CD4-positive, alpha-beta T cell (primary cell): ENCODE measurements around the gene SLC2A5. TPM values are rescaled to one million over a fixed set of nuclear protein-coding genes. Genes with fewer than 3 reads are reported as not detected.

ENCODE experiments used
- ATAC-seq: fragments of 200-7000 bp; cut with Tn5 transposase; one replicate; pipeline ENCODE4 v1.10.0; 2022; ENCODE audit warnings: mild to moderate bottlenecking; ENCODE audit not compliant: poor library complexity
- CTCF ChIA-PET: fragments of 350-600 bp; sonication (Branson Sonifier 250); formaldehyde crosslinking; loops from one replicate; lab custom pipeline; 2021; ENCODE audit warnings: antibody characterized with exemption, inconsistent platforms; lab: Charles Lee
- POLR2A ChIA-PET: fragments of 350-600 bp; sonication (Branson Sonifier 250); formaldehyde crosslinking; loops from one replicate; lab custom pipeline; 2021; ENCODE audit warnings: antibody characterized with exemption, inconsistent platforms; lab: Charles Lee
- DNase-seq, 14 experiments: peaks; one replicate each; pipeline ENCODE4 v3.0.0-alpha.2; 2013 to 2020; ENCODE audit warnings: mixed read lengths in 2 of 14
- H3K27ac ChIP-seq, 2 donors: one replicate each; pipeline versions ENCODE4 v1.5.1 to v1.7.0; 2013; ENCODE audit warnings: low read length in 2 of 2, low read depth in 1 of 2, mild to moderate bottlenecking in 1 of 2
- H3K27me3 ChIP-seq, 2 experiments: 1 replicate in 1 of 2; 2 replicates in 1 of 2; pipeline versions ENCODE4 v1.6.1 to v1.7.0; 2013; ENCODE audit warnings: low read length in 2 of 2, control low read depth in 1 of 2, mild to moderate bottlenecking in 1 of 2, moderate library complexity in 1 of 2; ENCODE audit not compliant: insufficient read depth in 2 of 2, control insufficient read depth in 1 of 2
- H3K36me3 ChIP-seq: one replicate; pipeline ENCODE4 v1.6.1; 2013; ENCODE audit warnings: low read length, control low read depth; ENCODE audit not compliant: insufficient read depth
- H3K4me1 ChIP-seq: one replicate; pipeline ENCODE4 v1.6.1; 2013; ENCODE audit warnings: low read length, control low read depth; ENCODE audit not compliant: insufficient read depth
- H3K4me3 ChIP-seq: one replicate; pipeline ENCODE4 v1.5.1; 2013; ENCODE audit warnings: mild to moderate bottlenecking, low read length, moderate library complexity
- H3K9me3 ChIP-seq, 2 experiments: 1 replicate in 1 of 2; 2 replicates in 1 of 2; pipeline versions ENCODE4 v1.6.1 to v1.7.0; 2013; ENCODE audit warnings: low read length in 2 of 2, mild to moderate bottlenecking in 2 of 2, control low read depth in 1 of 2, moderate library complexity in 1 of 2; ENCODE audit not compliant: control insufficient read depth in 1 of 2, insufficient read depth in 1 of 2
- H3K27ac Mint-ChIP-seq: one replicate; pipeline ENCODE4 v1.8.0; 2020; ENCODE audit warnings: mixed read lengths
- H3K27me3 Mint-ChIP-seq: one replicate; pipeline ENCODE4 v1.8.0; 2021; ENCODE audit warnings: mixed read lengths
- H3K36me3 Mint-ChIP-seq: one replicate; pipeline ENCODE4 v1.8.0; 2021; ENCODE audit warnings: low read depth, mixed read lengths
- H3K4me1 Mint-ChIP-seq: one replicate; pipeline ENCODE4 v1.8.0; 2021; ENCODE audit warnings: low read depth, mixed read lengths
- H3K4me3 Mint-ChIP-seq: one replicate; pipeline ENCODE4 v1.8.0; 2020; ENCODE audit warnings: mild to moderate bottlenecking, mixed read lengths
- H3K9me3 Mint-ChIP-seq: one replicate; pipeline ENCODE4 v1.8.0; 2020; ENCODE audit warnings: mixed read lengths
- intact Hi-C, 2 experiments: fragments of 100-400 bp; cut with DNase I in 1 of 2; cut with micrococcal nuclease in 1 of 2; formaldehyde crosslinking; loops; one replicate each; pipeline versions ENCODE4 v1.15.1 to v1.9.0; 2023 to 2025; cut with DNase I, micrococcal nuclease
- total RNA-seq, 174 experiments: library from RNA in 2 of 174; stranded (reverse) in 2 of 174; gene quantifications; one replicate each; pipeline ENCODE4 v1.2.3 and lab custom pipeline; 2021 to 2026
- TF ChIP-seq, protein P1 (sequence below): fragments of 200-600 bp; IDR thresholded peaks from one replicate; pipeline ENCODE4 v1.8.0; 2022; ENCODE audit warnings: antibody characterized with exemption, mild to moderate bottlenecking

SLC2A5 gene
- total RNA-seq, 2 experiments from 2014 or later: not detected

DNA sequence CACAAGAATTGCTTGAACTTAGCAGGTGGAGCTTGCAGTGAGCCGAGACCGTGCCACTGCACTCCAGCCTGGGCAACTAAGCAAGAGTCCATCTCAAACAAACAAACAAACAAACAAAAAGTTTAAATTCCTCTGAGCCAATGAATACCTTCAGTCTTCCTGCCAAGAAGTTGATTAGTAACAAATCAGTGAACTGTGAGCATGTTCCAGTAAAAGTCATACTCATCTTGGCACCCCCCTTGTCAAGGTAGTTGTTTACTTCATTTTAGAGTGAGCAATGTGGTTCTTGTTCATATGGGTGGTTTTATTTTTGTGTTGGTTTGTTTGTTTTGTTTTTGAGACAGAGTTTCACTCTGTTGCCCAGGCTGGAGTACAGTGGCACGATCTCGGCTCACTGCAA, 25.2 kb downstream of the SLC2A5 start:
- TF ChIP-seq, protein P1, sequence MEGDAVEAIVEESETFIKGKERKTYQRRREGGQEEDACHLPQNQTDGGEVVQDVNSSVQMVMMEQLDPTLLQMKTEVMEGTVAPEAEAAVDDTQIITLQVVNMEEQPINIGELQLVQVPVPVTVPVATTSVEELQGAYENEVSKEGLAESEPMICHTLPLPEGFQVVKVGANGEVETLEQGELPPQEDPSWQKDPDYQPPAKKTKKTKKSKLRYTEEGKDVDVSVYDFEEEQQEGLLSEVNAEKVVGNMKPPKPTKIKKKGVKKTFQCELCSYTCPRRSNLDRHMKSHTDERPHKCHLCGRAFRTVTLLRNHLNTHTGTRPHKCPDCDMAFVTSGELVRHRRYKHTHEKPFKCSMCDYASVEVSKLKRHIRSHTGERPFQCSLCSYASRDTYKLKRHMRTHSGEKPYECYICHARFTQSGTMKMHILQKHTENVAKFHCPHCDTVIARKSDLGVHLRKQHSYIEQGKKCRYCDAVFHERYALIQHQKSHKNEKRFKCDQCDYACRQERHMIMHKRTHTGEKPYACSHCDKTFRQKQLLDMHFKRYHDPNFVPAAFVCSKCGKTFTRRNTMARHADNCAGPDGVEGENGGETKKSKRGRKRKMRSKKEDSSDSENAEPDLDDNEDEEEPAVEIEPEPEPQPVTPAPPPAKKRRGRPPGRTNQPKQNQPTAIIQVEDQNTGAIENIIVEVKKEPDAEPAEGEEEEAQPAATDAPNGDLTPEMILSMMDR: no peak
- H3K36me3 ChIP-seq: no peaks in the 10 kb centered on the region
- H3K27me3 Mint-ChIP-seq: peaks cover 8% of the 10 kb centered on the region
- H3K4me3 Mint-ChIP-seq: no peak overlapping the region
- intact Hi-C loops: no loop called here
- no peaks in the 10 kb centered on the region for H3K36me3 Mint-ChIP-seq
- H3K4me1 Mint-ChIP-seq: no peaks in the 10 kb centered on the region
- ATAC-seq (no peak), DNase-seq (no peak)
- no peak overlapping the region for H3K27ac Mint-ChIP-seq
- no peaks in the 10 kb centered on the region for H3K9me3 Mint-ChIP-seq
- CTCF ChIA-PET: no interaction called here
- no peak overlapping the region for H3K27ac ChIP-seq
- H3K4me3 ChIP-seq: no peak overlapping the region
- no peaks in the 10 kb centered on the region for H3K4me1 ChIP-seq
- H3K9me3 ChIP-seq: no peaks in the 10 kb centered on the region
- POLR2A ChIA-PET: no interaction called here
- H3K27me3 ChIP-seq: no peaks in the 10 kb centered on the region

DNA sequence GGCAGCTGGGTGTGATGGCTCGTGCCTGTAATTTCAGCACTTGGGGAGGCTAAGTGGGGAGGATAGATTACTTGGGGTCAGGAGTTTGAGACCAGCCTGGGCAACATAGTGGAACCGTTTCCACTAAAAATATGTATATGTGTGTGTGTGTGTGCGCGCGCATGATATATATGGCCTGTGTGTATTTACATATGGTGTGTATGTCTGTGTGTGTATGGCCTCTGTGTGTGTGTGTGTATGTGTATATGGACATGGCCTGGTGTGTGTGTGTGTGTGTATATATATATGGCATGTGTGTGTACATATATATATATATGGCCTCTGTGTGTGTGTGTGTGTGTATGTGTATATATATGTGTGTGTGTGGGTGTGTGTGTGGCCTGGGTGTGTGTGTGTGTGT, 27.2 kb downstream of the SLC2A5 start:
- H3K27me3 ChIP-seq: no peaks in the 10 kb centered on the region
- H3K4me1 ChIP-seq: no peaks in the 10 kb centered on the region
- Mint-ChIP-seq H3K9me3 (no peaks in the 10 kb centered on the region), H3K27ac (no peak overlapping the region), H3K4me3 (no peak overlapping the region), H3K4me1 (no peaks in the 10 kb centered on the region), H3K36me3 (no peaks in the 10 kb centered on the region), H3K27me3 (peaks cover 4% of the 10 kb centered on the region)
- ChIA-PET POLR2A (no interaction called here), CTCF (no interaction called here)
- H3K4me3 ChIP-seq: no peak overlapping the region
- ATAC-seq (no peak), DNase-seq (no peak)
- no peaks in the 10 kb centered on the region for H3K9me3 ChIP-seq
- TF ChIP-seq, protein P1: no peak
- intact Hi-C loops: no loop called here
- H3K36me3 ChIP-seq: no peaks in the 10 kb centered on the region
- H3K27ac ChIP-seq: no peak overlapping the region

DNA sequence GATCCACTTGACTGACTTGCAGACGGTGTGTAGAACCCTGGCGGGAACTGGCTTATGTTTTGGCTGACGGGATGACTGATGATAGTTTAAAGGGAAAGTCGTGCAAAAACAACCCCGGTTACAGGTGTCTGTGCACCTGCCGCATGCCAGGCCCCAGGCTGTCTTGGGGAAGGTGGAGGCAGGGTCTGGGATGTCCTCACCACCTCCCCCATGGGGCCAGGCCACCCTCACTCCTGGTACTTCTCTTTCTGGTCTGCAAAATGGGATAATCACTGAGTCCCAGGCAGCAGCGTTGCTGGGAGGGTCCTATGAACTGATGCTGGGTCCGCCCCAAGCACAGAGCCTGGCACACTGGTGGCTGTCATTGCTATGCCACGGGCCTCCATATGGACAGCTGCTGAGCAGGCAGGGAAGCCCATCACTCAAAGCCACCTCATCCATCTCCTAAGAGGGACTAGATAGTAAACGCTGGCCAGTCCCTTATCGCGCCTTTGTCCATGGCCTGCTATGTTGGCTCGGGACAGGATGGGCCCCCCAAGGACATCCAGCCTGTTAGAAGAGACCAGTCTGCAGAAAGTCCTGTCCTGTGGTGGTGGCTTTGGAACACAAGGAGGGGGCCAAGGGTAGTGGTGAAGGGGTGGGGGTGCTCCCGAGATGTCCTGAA, 28.2 kb downstream of the SLC2A5 start:
- POLR2A ChIA-PET: no interaction called here
- Mint-ChIP-seq H3K27me3 (peaks cover 4% of the 10 kb centered on the region), H3K4me3 (no peak overlapping the region), H3K4me1 (no peaks in the 10 kb centered on the region), H3K9me3 (no peaks in the 10 kb centered on the region), H3K36me3 (no peaks in the 10 kb centered on the region), H3K27ac (no peak overlapping the region)
- intact Hi-C loops: no loop called here
- Histone ChIP-seq H3K27ac (no peak overlapping the region), H3K4me1 (no peaks in the 10 kb centered on the region), H3K4me3 (no peak overlapping the region), H3K27me3 (no peaks in the 10 kb centered on the region), H3K36me3 (no peaks in the 10 kb centered on the region), H3K9me3 (peaks cover 0 to 2% of the 10 kb centered on the region in 2 experiments)
- no peak for DNase-seq
- CTCF ChIA-PET: no interaction called here
- no peak for ATAC-seq
- TF ChIP-seq, protein P1: no peak
